ENCODE measurements around the gene BATF.

GRCh38 chr14:75510547-75510946 is 11.7 kb upstream of the BATF start:
- TF ChIP-seq CHD2 (IDR thresholded peaks at IDR 0.05; ENCODE audit: low read length, partially characterized antibody) (no peak), MAX (IDR thresholded peaks at IDR 0.05; ENCODE audit: low read depth) (no peak), YY1 (IDR thresholded peaks at IDR 0.05; ENCODE audit: low read depth) (no peak), CTCF (IDR thresholded peaks at IDR 0.05) (no peak), REST (IDR thresholded peaks at IDR 0.05; ENCODE audit: low read depth, low read length) (no peak), TCF12 (IDR thresholded peaks at IDR 0.05) (no peak), SMC3 (IDR thresholded peaks at IDR 0.05; ENCODE audit: low read depth, low read length) (no peak), MXI1 (IDR thresholded peaks at IDR 0.05; ENCODE audit: low read depth, low read length) (no peak), NRF1 (IDR thresholded peaks at IDR 0.05; ENCODE audit: low read depth, low read length) (no peak), ELF1 (IDR thresholded peaks at IDR 0.05) (no peak), PBX3 (IDR thresholded peaks at IDR 0.05) (no peak), ZBTB33 (IDR thresholded peaks at IDR 0.05; ENCODE audit: borderline replicate concordance, low read depth) (no peak)
